Suppressor macrophage treated with lipopolysaccharide for 4 hours (primary cell): ENCODE results near the gene TMEM176A.
A peak's percentile ranks its signal among the peaks of the same experiment; 100 is the strongest.

Experiments
- DNase-seq: peaks from one replicate; pipeline ENCODE4 v3.0.0-alpha.2; 2020

The TMEM176A gene

GRCh38 chr7:150820578-150821198, 20.1 kb downstream of the TMEM176A start:
- no peak for DNase-seq

GRCh38 chr7:150823043-150823442, 22.5 kb downstream of the TMEM176A start:
- no peak for DNase-seq

DNA sequence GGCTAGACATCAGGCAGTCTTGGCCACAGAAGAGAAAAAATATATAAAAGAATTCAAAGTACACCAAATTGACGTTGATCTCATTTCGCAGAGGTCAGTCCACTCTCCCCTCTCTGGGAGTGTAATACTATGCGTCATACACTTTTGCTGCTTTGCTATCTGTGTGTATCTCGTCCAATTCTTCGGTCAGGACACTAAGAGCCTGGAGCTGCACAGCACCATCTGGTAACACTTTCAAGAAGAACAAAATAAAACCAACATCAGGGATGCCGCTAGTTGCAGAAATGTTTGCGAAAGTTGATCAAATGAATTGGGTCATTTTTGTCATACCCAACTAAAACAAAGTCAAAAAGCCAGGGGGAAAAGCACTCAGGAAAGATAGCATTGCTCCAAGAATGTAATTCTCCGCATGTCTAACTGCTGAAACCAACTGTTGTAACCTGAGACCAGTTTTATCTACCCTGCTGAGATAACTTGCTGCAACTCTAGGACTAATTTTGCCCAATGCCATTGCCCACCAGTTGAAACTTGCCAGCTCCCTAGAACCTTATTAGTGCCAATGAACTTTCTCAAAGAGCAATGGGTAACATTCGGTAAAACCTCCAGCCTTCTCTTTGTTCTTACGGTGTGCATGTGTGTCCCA, 23.0 kb downstream of the TMEM176A start:
- no peak for DNase-seq

DNA sequence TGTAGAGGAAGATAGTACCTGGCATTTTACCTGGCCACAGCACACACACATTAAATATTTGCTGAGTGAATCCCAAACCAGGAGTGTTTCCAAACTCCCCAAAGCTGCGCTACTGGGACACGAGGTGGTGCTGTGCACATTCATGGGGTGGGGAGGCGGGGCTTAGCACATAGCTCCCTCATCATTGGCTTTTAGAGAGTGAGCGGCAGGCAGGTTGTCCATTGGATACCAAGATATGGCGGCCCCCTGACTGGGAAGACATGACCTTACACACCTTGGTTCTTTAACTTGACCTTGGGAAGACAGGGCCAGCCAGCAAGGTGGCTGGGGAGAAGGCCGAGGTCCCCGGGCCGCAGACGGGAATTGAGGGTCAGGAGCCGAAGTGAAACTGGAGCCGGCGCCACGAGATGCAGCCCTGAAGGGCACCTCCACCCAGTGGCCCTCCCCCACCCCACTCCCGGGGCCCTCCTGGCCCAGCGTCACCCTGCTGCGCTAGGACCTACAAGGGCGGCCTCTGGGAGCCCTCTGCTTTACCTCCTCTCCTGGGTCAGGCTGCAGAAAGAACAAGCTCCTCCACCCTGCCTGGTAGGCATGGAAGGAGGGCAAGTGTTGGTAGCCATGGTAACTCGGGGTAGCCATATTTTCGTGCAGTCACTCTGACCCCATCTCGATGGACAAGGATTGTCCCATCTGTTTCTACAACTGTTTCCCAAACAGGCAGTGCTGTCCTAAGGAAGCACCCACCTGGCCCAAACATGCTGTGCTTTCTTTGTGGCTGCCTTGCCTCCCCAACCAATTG, 24.0 kb downstream of the TMEM176A start:
- DNase-seq = no peak

GRCh38 chr7:150826061-150826849, 25.7 kb downstream of the TMEM176A start:
- no peak for DNase-seq

DNA sequence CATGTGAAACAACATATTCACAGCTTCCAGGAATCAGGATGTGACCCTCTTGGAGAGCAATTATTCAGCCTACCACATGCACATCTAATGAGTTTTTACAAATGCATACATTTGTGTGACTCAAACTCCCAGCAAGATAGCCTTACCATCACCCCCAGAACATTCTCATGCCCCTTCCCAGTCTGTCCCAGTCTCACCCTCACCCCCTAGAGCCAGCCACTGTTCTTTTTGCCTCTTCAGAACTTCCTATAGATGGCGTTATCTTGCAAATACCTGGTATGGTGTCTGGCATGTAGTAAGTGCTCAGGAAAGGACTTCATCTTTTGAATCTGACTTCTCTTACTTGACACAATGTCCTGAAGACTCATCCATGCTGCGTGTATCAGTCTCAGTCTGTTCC, 27.8 kb downstream of the TMEM176A start:
- DNase-seq = no peak

DNA sequence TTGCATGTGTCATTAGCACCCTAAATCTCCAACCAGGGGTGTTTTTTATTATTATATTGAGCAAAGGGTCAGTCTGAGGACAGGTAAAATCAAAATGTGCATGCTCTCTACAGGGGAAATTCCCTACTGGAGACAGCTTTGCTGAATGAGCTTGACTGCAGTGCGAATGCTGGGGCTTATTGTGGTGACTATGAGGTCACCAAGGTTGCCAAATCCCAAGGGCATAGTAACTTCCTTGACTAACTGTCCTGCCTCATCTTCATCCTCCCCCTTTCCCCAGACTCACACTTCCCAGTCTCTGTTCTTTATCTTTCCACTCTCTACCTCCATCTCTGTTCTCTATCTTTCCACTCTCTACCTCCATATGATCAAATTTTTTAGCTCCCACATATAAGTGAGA, 28.9 kb downstream of the TMEM176A start:
- peak; percentile 80 for DNase-seq

DNA sequence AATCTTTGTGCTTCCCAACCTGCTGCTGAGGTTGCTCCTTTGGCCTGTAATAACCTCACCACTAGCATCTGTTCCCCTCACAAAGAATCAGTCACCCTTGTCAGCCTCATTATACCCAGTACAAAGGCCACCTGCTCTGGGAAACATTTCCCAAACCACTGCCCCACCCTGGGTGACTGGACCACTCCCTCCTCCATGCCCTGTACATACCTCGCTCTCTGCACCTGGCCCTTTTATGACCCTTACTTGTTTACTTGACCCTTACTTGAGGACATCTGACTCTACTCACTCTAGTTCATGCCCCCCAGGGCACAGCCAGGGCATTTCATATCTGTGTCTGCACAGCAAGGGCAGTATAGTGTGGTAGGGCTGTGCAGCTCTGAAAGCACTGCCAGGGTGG, 30.4 kb downstream of the TMEM176A start:
- no peak for DNase-seq

DNA sequence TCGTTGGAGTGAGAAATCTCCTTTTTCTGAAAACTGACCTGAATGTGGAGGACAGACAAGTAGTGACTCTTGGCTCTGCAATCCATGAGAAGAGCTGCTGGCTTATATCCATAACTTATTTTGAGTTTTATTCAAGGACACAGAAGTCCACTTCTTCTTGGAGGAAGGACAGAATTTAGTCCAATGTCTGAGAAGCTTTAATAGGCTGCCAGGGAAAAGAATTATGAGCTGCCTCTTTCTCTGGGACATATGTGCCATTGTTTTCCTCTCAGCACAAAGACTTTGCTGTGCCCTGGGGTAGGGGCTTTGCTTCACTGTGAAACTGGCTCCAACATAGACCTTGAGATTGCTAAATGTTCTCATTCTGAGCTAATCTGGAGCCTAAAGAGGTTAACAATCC, 31.3 kb downstream of the TMEM176A start:
- no peak for DNase-seq

DNA sequence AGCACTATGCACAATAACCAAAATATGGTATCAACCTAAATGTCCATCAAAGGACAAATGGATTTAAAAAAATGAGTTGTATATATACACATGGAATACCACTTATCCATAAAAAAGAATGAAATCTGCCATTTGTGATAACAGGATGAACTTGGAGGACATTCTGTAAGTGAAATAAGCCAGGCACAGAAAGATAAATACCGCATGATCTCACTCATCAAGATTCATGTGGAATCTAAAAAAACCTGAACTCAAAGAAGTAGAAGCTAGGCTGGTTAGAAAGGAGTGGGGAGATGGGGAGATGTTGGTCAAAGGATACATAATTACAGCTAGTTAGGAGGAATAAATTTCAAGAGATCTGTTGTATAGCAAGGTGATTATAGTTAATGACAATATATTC, 34.5 kb downstream of the TMEM176A start:
- no peak for DNase-seq

DNA sequence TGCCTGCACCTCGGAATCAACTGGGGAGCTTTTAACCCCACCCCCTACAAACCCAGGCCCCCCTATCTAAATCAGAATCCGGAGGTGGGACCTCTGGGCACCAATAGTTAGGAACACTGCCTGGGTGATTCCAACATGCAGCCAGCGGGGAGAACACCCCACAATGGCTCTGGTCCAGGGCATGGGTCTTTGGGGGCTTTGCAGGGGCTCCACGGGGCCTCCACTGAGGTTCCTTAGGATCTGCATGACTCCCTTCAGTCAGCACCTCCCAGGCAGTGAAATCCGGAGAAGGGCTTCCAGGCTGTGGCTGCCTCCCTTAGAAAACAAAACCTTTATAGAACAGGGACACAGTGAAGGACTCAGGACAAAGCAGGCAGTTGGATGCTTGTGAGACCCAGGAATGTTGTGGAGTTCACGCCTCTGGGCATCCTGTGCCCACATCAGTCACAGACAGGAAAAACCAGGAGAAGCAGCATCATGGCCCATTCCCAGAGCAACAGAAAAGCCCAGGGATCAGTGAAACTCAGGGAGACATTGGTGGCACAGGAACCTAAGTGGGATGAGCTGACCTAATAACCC, 35.2 kb downstream of the TMEM176A start:
- DNase-seq = no peak

DNA sequence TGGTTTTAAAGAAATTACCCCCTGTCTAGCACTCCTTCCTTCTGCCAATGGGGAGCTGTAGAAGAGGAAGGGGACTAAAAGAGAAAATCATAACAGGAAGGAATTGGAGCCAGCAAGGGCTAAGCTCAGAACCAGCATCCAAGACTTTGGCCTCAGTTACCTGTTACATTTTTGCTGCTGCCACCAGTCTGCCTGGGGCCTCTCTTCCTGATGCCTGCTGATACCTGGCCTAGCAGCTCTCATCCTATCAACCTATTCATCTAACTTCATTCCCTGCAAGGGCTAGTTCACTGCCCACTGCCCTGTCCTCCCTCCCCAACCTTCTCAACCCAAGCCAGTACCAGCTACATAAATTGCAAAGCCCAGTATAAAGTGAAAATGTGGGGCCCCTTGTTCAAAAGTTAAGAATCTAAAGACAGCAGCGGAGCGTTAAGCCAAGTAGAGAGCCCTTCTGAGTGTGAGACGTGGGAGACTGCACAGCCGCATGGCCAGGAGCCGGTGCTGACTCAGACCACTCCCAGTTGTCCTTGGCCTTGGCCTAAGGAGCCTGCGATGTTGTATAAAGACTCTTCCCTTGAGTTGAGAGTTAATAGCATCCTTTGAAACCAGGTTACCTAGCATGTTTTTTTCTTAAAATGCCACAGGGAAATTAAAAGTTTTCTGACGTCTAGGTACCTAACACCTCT, 38.5 kb downstream of the TMEM176A start:
- no peak for DNase-seq

- no peak for DNase-seq
Measured at GRCh38 chr7:150842018-150842417, 41.4 kb downstream of the TMEM176A start.

- DNase-seq = no peak
Measured at GRCh38 chr7:150842716-150843115, 42.1 kb downstream of the TMEM176A start.

DNA sequence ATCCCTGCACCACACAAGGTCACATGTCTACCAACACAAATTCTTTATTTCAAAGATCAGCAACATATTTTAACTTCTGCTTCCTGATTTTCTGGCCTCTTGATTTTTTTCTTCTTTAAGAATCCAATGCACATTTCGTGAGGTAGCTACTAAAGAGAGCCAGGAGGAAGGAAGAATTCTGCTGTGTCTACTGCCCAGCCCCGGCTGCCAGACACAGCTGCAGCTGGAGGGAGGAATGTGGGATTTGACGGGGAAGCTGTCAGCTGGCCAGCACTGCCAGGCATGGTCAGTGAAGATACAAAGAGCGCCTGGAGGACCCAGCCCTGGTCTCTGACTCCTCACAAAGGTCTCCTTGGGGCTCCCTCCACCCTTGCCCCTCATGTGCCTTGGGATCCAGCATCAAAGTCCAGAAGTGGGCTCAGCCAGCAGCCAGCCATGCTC, 44.9 kb downstream of the TMEM176A start:
- peak; percentile 18 for DNase-seq

GRCh38 chr7:150846291-150847115, 45.9 kb downstream of the TMEM176A start:
- DNase-seq = no peak

- DNase-seq = no peak
Measured at GRCh38 chr7:150847536-150847935, 47.0 kb downstream of the TMEM176A start.

GRCh38 chr7:150848111-150848510, 47.5 kb downstream of the TMEM176A start:
- no peak for DNase-seq

GRCh38 chr7:150848561-150849115, 48.1 kb downstream of the TMEM176A start:
- no peak for DNase-seq

DNA sequence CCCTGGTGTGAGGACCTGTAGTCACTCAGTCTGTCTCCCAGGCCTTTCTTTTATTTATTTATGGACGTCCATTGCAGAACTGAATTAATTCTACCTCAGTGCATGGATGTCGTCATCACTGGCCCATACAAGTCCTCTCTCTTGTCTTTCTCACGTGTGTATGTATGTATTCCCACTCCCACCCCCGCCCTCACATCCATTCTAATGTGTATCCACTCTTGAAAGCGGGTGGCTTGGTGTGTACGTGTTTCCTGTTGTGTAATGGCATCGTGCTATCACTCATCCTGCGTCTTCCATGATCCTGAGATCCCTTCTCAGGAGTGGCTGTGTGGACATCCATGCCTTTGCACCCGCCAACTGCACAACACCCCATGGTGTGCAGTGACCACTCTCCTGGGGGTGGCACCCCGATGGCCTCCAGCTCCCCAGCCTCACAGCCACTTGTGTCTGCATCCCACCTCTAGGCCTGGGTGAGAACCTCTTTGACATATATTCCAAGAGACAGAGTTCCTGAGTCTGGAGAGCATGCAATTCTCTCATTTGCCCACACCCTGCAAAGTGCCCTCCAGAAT, 48.7 kb downstream of the TMEM176A start:
- no peak for DNase-seq

DNA sequence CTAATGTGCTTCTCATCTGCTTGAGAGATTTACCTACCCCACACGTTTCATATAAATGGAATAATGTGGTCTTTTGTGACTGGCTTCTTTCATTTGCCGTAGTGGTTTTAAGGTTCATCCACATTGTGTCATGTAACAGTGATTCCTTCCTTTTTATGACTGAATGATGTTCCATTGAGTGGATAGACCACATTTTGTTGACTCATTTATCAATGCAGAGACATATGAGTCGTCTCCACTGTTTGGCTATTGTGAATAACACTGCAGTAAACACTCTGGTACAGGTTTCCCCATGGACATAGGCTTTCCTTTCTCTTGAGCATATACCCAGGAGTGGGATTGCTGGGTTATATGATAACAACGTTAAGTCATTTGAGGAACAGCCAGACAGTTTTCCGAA, 49.7 kb downstream of the TMEM176A start:
- peak; percentile 15 for DNase-seq
